Measurements from ENCODE around the gene COPS7A.

The COPS7A gene

DNA sequence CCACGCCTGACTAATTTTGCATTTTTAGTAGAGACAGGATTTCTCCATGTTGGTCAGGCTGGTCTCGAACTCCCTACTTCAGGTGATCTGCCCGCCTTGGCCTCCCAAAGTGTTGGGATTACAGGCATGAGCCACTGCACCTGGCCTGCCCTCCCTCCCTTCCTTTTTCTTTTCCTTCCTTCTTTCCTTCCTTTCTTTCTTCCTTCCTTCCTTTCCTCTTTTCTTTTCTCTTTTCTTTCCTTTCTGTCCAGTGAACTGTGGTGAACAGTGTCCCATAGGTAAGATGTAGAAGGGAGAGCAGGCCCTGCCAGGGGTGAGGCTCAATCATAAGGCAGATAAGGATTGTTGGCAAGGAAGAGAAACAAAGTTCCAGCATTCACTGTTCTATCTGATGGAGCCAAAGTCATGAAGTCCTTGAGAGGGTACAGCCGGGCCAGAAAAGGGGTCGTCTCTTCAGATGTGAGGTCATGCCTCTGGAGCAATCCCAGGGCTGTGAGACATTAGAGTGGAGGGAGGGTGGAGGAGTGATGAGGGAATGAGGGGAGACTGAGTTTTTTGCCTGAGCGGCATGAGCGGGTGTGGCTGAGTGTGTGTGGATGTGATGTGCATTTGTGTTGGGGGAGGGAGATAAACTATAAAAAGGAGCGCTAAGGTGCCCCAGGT is 33.3 kb downstream of the COPS7A start:
- Histone ChIP-seq H3K9ac (ENCODE audit: low read length) (no peak overlapping the region), H3K4me3 (ENCODE audit: low read length) (peak overlapping the region; percentile 16), H3K27me3 (ENCODE audit: control insufficient read depth, insufficient read depth, low read length) (no peaks in the 10 kb centered on the region), H3K4me1 (ENCODE audit: control insufficient read depth, insufficient read depth, low read length) (peaks cover 19% of the 10 kb centered on the region), H3K36me3 (ENCODE audit: control insufficient read depth, insufficient read depth, low read length) (no peaks in the 10 kb centered on the region), H3K9me3 (ENCODE audit: control insufficient read depth, low read length) (no peaks in the 10 kb centered on the region)

DNA sequence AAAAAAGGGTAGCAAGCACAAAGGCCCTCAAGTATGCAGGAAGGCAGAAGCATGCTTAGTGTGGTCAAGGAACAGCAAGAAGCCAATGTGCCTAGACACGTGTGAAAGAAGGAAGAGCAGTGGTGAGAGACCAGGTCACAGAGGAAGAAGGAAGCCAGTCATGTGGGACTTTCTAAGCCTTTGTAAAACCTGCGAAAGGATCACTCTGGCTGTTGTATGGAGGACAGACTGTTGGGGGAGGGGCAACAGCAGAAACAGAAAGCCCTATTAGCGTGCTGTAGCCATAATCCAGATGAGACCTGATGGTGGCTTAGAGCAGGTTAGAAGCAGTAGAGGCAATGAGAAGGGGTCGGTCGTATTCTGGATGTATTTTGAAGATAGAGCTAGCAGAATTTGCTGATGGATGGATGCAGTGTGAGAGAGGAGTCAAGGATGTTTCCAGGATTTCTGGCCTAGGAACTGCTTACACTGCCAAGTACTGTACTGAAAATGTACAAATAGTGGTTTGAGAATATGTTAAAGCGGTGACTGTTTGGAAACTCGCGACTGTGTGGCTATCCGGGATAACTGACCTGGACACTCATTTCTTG is 34.8 kb downstream of the COPS7A start:
- Histone ChIP-seq H3K27me3 (ENCODE audit: control insufficient read depth, insufficient read depth, low read length) (no peaks in the 10 kb centered on the region), H3K36me3 (ENCODE audit: control insufficient read depth, insufficient read depth, low read length) (no peaks in the 10 kb centered on the region), H3K4me1 (ENCODE audit: control insufficient read depth, insufficient read depth, low read length) (peaks cover 19% of the 10 kb centered on the region), H3K9me3 (ENCODE audit: control insufficient read depth, low read length) (no peaks in the 10 kb centered on the region), H3K9ac (ENCODE audit: low read length) (no peak overlapping the region), H3K4me3 (ENCODE audit: low read length) (no peak overlapping the region)

DNA sequence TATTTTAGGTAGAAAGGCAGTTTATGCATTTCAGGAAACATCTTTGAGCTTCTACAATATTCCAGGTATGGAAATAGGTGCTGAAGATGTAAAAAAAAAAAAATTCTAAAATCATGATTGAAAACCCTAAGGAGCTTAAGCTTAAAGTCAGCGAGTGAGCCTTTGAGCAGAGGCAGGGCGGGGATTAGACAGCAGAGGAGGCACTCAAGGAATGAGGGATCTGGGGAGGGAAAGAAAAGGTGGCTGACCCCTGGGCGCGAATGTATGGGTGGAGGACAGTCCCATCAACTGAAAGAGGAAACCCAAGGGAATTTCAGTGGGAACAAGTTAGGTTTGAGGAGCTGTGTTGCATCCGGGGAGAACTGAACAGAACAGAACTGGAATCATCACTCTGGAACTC is 35.9 kb downstream of the COPS7A start:
- no peaks in the 10 kb centered on the region for H3K36me3 ChIP-seq (ENCODE audit: control insufficient read depth, insufficient read depth, low read length)
- no peaks in the 10 kb centered on the region for H3K9me3 ChIP-seq (ENCODE audit: control insufficient read depth, low read length)
- peaks cover 24% of the 10 kb centered on the region for H3K4me1 ChIP-seq (ENCODE audit: control insufficient read depth, insufficient read depth, low read length)
- H3K27me3 ChIP-seq (ENCODE audit: control insufficient read depth, insufficient read depth, low read length) = no peaks in the 10 kb centered on the region
- H3K9ac ChIP-seq (ENCODE audit: low read length) = no peak overlapping the region
- H3K4me3 ChIP-seq (ENCODE audit: low read length) = no peak overlapping the region

DNA sequence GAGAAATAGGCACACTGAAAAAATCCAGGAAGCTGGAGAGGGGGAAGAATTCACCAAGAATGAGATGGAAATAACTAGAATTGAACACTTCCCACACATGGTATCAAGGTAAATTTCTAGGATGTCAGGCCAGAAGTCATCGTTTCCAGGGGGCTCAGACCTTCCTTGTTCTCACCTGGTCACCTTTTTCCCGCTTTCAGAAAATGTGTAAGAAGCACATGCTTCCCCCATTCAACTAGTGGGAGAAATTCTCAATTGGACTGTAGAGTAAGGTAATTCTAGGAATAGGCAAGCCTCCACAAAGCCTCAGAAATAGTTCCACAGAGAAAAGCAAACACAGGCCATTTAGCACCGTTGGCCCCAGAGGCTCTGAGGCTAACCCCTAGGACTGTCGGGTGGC is 39.5 kb downstream of the COPS7A start:
- Histone ChIP-seq H3K4me1 (ENCODE audit: control insufficient read depth, insufficient read depth, low read length) (peaks cover 45% of the 10 kb centered on the region), H3K9ac (ENCODE audit: low read length) (peak overlapping the region; percentile 65), H3K4me3 (ENCODE audit: low read length) (no peak overlapping the region), H3K9me3 (ENCODE audit: control insufficient read depth, low read length) (no peaks in the 10 kb centered on the region), H3K36me3 (ENCODE audit: control insufficient read depth, insufficient read depth, low read length) (no peaks in the 10 kb centered on the region), H3K27me3 (ENCODE audit: control insufficient read depth, insufficient read depth, low read length) (no peaks in the 10 kb centered on the region)

DNA sequence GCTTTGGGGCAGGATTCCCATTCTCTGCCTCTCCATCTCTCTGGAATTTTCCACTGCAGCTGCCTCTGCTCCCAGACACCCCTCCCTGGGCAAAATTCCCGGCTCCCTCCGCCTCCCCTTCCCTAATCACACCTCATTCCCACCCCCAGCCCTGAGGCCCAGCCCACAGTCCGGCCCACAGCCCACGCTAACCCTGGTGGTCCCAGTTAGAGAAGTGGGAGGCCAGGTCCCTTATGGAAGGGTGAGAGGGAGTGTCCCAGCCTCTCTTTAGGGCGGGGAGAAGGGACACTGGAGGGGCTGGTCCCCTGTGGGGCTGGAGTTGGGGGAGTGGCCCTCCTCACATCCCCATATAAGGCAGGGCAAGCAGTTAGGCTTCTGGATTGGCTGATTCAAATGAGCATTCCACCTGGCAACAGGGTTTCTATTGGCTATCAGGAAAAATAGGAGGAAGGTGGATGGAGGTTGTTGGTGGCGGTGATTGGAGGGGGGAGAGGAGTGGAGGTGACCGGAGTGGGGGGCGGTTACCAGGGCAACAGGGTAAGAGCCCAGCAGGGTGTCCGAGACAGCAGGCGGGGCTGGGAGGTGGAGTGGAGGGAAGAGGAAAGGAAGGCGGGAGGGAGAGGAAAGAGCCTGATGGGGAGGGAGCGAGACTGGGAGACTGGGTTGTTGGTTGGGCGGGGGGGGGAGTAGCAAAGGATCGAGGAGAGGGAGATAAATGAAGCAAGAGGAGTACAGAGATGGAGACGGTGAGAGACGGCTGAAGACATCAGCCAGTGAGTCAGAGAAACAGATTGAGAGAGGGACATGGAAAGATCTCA is 40.4 kb downstream of the COPS7A start:
- Histone ChIP-seq H3K4me3 (ENCODE audit: low read length) (peak overlapping the region; percentile 25), H3K36me3 (ENCODE audit: control insufficient read depth, insufficient read depth, low read length) (no peaks in the 10 kb centered on the region), H3K9ac (ENCODE audit: low read length) (peak overlapping the region; percentile 65), H3K9me3 (ENCODE audit: control insufficient read depth, low read length) (no peaks in the 10 kb centered on the region), H3K4me1 (ENCODE audit: control insufficient read depth, insufficient read depth, low read length) (peaks cover 54% of the 10 kb centered on the region), H3K27me3 (ENCODE audit: control insufficient read depth, insufficient read depth, low read length) (no peaks in the 10 kb centered on the region)

DNA sequence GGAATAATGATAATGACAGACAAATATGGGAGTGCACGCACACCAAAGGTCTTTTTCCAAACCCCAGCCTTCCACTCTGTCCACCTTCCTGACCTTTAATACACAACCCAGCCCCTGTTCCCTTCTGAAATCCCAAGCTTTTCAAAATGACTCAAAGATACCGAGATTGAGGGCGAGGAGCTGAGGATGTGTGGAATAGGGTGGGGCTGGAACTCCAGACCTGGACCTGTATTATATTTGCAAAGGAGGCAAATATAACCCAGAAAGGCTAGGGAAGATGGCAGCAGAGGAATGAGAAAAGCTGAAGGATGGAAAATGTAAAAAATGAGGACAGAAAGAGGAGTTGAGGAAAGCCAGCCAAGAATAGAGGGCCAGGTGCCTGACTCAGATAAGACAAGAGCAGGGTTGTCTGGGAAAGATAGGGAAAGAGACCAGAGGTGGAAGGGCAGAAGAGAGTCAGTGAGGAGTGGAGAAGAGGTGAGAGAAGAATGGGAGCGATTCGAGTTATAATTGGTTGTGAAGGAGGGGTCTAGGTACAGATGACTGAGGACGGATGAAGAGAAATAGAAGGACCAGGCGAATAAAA is 41.3 kb downstream of the COPS7A start:
- H3K4me3 ChIP-seq (ENCODE audit: low read length) = no peak overlapping the region
- no peaks in the 10 kb centered on the region for H3K9me3 ChIP-seq (ENCODE audit: control insufficient read depth, low read length)
- H3K27me3 ChIP-seq (ENCODE audit: control insufficient read depth, insufficient read depth, low read length) = no peaks in the 10 kb centered on the region
- H3K9ac ChIP-seq (ENCODE audit: low read length) = peak overlapping the region; percentile 47
- H3K36me3 ChIP-seq (ENCODE audit: control insufficient read depth, insufficient read depth, low read length) = no peaks in the 10 kb centered on the region
- H3K4me1 ChIP-seq (ENCODE audit: control insufficient read depth, insufficient read depth, low read length) = peaks cover 58% of the 10 kb centered on the region

DNA sequence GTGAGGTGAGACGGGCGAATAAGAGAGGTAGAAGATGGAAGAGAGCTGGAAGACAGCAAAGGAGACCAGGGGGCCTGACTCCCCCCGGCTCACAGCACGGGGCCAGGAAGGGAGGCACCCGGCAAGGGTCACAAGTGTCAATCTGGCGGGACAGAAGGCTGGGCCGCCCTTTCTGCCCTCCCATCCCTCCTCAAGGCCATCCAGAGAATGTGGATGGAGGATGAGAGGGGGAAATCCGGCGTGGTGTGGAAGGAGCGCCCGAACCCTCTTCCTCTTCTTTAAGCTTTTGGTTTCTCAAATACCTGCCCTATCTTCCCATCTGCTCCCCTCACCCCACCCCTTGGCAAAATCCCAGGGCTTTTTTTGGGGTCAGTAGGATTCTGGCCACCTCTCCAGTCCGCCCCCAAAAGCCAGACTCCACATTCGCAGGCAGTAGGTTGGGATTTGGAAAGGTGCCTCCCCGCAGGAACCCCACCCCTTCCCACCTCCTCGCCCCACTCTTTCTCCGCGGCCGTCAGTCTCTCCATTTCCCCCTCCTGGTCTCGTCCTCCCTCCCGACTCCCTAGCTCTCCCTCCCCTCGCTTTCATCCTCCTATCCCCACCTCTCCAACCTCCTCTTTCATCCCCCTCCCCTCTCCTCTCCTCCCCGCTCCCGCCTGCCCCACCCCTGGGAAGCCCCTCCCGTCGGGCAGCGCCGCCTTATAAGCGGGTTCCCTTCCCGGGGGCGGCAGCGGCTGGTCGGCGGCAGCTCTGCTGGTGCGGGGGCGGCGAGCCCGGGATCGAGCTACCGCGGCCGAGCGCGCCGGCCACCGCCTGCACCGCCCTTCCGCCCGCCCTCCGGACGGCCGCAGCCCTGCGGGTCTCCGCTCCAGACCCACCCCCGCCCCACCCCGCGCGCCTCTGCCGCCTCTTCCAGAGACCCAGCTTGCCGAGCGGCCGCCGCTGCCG is 42.1 kb downstream of the COPS7A start, which contains the start of gene PTMS:
Gene PTMS, plus strand, starts transcription at position 730 of the 948 bp plus-strand sequence. CDS start 343 bp downstream, outside the sequence.
- Histone ChIP-seq H3K9me3 (ENCODE audit: control insufficient read depth, low read length) (no peaks in the 10 kb centered on the region), H3K4me1 (ENCODE audit: control insufficient read depth, insufficient read depth, low read length) (peaks cover 55% of the 10 kb centered on the region), H3K36me3 (ENCODE audit: control insufficient read depth, insufficient read depth, low read length) (no peaks in the 10 kb centered on the region), H3K9ac (ENCODE audit: low read length) (peak within 1 kb of the TSS; percentile 73), H3K27me3 (ENCODE audit: control insufficient read depth, insufficient read depth, low read length) (no peaks in the 10 kb centered on the region), H3K4me3 (ENCODE audit: low read length) (peak within 1 kb of the TSS; percentile 32)

DNA sequence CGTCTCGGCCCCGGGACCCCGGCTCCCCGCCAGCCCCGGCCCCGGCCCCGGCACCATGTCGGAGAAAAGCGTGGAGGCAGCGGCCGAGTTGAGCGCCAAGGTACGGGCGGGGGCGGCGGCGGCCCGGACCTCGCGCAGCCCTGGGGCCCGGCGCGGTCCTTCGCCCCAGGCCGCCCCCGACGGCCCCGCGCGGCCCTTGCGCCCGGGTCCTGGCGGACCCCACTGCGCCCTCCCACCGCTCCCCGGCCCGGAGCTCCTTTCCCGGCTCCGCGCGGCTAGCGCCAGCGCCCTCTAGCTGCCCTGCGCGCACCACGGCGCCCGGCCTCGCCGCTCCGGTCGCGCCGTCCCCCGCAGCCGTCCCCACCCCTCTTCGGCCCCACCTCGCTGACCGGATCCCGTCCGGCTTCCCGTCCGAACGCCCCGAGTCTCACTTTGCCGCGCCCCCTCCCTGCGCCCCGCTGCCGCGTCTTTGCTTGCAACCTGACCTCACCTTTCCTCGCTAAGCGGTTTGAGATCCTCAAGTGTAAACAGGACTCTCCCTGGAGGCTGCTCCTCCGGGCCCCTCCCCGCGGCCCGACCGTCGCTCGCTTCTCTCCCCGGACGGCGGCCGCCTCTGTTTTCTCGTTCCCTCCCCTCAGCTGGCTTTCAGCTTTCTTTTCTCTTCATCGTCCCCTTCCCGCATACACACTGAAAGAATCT is 43.0 kb downstream of the COPS7A start:
- peaks cover 55% of the 10 kb centered on the region for H3K4me1 ChIP-seq (ENCODE audit: control insufficient read depth, insufficient read depth, low read length)
- no peaks in the 10 kb centered on the region for H3K36me3 ChIP-seq (ENCODE audit: control insufficient read depth, insufficient read depth, low read length)
- no peaks in the 10 kb centered on the region for H3K27me3 ChIP-seq (ENCODE audit: control insufficient read depth, insufficient read depth, low read length)
- H3K9me3 ChIP-seq (ENCODE audit: control insufficient read depth, low read length) = no peaks in the 10 kb centered on the region
- H3K9ac ChIP-seq (ENCODE audit: low read length) = peak overlapping the region; percentile 73
- peak overlapping the region; percentile 32 for H3K4me3 ChIP-seq (ENCODE audit: low read length)

DNA sequence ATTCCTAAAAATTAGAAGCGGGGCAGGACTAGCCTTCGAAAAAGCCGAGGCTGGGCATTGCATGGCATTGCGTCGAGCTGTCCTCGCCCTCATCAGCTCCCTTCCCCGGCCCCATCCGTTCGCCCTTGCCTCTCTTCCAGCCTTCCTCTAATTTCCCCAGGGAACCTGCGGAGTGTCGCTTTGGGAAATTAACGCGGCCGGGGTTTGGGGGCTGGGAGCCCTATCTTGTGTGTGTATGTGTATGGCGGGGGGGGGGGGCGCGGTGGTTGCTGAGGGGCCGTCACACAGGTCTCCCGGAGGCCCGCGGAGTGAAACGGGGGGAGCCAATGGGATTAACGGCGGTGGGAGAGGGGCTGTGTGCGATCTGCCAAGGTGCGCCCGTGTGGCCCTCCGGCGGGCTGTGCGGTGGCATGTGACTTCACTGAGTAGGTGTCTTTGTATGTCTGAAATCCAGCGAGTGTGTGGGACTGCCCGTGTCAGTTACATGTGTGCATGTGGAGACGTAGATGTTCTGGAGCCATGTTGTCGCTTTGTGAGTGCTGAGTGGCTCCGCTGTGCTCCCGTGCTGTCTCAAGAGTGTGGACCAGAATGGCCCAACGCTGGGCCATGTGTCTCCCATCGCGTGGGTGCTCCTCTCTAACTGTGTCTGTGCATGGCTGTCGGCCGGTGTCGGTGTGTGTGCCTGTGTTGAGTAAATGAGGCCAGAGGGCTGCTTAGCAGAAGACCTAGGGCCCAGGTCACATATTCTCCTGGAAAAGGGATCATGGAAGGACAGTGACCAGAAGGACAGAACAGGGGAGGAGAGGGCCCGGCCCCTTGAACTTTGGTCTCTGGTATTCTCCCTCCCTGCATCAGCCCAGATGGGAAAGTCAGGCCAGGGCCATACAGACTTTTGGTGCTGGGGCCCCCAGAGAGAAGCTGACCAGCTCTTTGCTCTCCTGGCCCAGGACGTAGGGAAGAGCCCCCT is 43.8 kb downstream of the COPS7A start:
- peak overlapping the region; percentile 32 for H3K4me3 ChIP-seq (ENCODE audit: low read length)
- peak overlapping the region; percentile 73 for H3K9ac ChIP-seq (ENCODE audit: low read length)
- no peaks in the 10 kb centered on the region for H3K36me3 ChIP-seq (ENCODE audit: control insufficient read depth, insufficient read depth, low read length)
- H3K27me3 ChIP-seq (ENCODE audit: control insufficient read depth, insufficient read depth, low read length) = no peaks in the 10 kb centered on the region
- H3K4me1 ChIP-seq (ENCODE audit: control insufficient read depth, insufficient read depth, low read length) = peaks cover 55% of the 10 kb centered on the region
- H3K9me3 ChIP-seq (ENCODE audit: control insufficient read depth, low read length) = no peaks in the 10 kb centered on the region

DNA sequence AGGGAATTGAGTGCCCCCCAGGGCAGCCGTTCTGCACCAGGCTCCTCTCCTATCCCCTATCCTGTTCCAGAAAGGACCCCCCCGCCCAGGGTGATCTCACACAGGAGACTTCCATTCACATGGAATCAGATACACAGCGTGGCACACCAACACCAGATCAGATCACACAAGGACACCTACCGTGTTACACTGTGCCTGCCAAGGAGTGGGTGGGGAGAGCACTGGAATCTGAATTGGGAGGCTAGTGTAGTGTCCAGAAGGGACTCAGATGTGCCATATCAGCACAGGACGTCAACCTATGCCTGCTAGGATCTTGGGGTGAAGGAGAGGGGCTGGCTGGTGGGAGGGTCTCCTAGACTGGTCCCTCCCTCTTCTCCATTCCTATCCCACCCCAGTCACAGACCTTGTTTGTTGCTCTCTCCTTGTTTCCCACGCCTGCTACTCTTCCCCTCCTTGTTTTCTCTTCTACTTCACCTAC is 44.6 kb downstream of the COPS7A start:
- Histone ChIP-seq H3K27me3 (ENCODE audit: control insufficient read depth, insufficient read depth, low read length) (no peaks in the 10 kb centered on the region), H3K9me3 (ENCODE audit: control insufficient read depth, low read length) (no peaks in the 10 kb centered on the region), H3K36me3 (ENCODE audit: control insufficient read depth, insufficient read depth, low read length) (no peaks in the 10 kb centered on the region), H3K9ac (ENCODE audit: low read length) (no peak overlapping the region), H3K4me3 (ENCODE audit: low read length) (no peak overlapping the region), H3K4me1 (ENCODE audit: control insufficient read depth, insufficient read depth, low read length) (peaks cover 59% of the 10 kb centered on the region)
